Omental fat pad (tissue), 4 donors: ENCODE results near the gene KPTN. TPM values are rescaled to one million over a fixed set of nuclear protein-coding genes. Genes with fewer than 3 reads are reported as not detected.
"Not testable (repeated sequence)": the region's sequence is repeated elsewhere in the genome, so short reads cannot be mapped to it uniquely, and the experiment has no call there.

Experiments used
- ATAC-seq: fragments of 150-250 bp; one replicate; pipeline ENCODE4 v1.9.1; 2016; ENCODE audit warnings: mild to moderate bottlenecking, moderate library complexity; ENCODE audit not compliant: low FRiP score
- DNase-seq: peaks from one replicate; pipeline ENCODE4 v3.0.0-alpha.2; 2019; ENCODE audit warnings: low spot score
- CTCF ChIP-seq, 3 donors: fragments of 450-650 bp; IDR thresholded peaks; one replicate each; pipeline ENCODE4 v1.5.1; 2016 to 2017; ENCODE audit warnings: antibody characterized with exemption in 3 of 3, mild to moderate bottlenecking in 3 of 3, moderate library complexity in 2 of 3
- total RNA-seq, 4 donors: library from RNA; depleted of rRNA; stranded (reverse); fragments of >200 nt; gene quantifications; one replicate each; pipeline ENCODE4 v1.1.0, GENCODE V29; 2016

KPTN gene
- total RNA-seq, 4 donors from 2014 or later: 4.4 to 7.6 (median 5.5) TPM

GRCh38 chr19:47491358-47492136 lies 7.5 kb upstream of the KPTN start:
- ATAC-seq (no peak), DNase-seq (no peak)
- no peak for TF ChIP-seq CTCF (IDR thresholded peaks at IDR 0.05)

- ATAC-seq: no peak
- DNase-seq: no peak
- TF ChIP-seq CTCF (IDR thresholded peaks at IDR 0.05): no peak
Measured at GRCh38 chr19:47490847-47491246, 6.8 kb upstream of the KPTN start.

DNA sequence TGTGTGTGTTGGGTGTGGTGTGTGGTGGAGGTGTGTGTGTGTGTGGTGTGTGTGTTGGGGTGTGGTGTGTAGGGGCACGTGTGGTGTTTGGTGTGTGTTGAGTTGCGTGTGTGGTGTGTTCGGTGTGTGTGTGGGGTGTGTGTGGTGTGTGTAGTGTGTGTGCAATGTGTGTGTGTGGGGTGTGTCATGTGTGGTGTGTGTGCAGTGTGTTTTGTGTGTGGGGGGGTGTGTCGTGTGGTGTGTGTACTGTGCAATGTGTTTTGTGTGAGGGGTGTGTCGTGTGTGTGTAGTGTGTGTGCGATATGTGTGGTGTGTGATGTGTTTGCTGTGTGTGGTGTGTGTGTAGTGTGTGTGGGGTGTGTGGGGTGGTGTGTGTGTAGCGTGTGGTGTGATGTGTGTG lies 6.0 kb upstream of the KPTN start:
- DNase-seq: no peak
- TF ChIP-seq CTCF (IDR thresholded peaks at IDR 0.05): no peak
- no peak for ATAC-seq

- no peak for TF ChIP-seq CTCF (IDR thresholded peaks at IDR 0.05)
- no peak for ATAC-seq
- no peak for DNase-seq
Measured at GRCh38 chr19:47489072-47489914, 5.3 kb upstream of the KPTN start.

DNA sequence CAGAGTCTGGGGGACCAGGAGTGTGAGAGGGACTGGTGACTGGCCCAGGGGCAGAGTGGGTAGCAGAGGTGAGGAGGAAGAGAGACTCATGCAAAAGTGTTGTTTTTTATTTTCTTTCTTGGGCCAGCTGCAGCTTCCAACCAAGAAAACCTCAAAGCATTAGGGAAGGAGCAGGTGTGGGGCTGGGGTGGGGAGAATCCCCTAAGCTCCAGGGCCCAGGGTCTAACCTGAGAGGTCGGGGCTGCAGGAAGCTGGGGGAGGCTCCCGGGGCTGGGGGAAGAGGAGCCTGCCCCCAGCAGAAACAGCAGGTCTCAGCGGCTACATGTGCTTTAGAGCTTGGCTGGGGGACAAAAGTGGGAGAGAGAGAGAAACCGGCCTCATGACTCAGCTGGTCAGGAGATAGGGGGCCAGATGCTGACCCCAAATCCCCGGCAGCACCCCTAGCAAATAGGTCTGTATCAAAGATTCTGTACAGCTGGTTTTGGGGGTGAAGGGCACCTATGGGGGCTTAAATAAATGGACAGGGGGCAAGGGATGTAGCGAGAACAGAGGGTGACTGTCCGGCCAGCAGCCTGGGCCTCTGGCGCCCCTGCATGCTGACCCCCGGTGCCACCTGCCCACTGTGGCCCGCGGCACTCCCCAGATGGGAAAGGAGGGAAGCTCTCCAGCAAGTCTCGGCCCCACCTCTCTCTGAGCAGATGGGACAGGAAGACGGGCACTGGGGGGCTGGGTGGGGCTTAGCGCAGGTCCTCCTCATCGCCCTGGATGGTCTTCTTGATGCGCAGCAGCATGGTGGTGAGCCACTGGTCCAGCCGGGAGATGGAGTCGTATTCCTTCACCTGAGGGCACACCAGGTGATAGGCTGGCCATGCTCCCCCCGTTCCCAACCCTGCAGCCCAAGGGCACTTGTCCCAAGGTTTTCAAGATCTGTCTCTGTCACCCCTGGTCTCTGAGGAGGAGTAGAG lies 3.8 kb upstream of the KPTN start:
- DNase-seq (no peak), ATAC-seq (no peak)
- no peak for TF ChIP-seq CTCF (IDR thresholded peaks at IDR 0.05)

DNA sequence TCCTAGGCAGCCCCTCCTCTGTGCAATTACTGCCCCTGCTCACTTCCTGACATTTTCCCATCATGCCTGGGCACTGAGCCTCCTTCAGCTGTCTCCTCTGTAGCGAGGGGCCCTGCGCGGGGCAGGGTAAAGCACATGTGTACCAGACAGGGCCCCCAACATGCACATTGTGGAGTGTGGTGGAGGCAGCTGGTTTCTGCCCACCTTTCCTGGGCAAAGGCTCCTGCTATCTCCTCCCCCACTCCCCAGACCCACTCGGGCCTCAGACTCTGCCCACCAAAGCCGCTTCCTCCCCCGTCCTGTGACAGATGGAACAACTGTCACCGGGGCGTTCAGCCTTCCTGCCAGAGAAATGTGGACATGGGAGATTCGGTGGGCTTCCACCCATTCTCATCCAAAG lies 2.9 kb upstream of the KPTN start:
- no peak for DNase-seq
- TF ChIP-seq CTCF (IDR thresholded peaks at IDR 0.05): no peak
- no peak for ATAC-seq

DNA sequence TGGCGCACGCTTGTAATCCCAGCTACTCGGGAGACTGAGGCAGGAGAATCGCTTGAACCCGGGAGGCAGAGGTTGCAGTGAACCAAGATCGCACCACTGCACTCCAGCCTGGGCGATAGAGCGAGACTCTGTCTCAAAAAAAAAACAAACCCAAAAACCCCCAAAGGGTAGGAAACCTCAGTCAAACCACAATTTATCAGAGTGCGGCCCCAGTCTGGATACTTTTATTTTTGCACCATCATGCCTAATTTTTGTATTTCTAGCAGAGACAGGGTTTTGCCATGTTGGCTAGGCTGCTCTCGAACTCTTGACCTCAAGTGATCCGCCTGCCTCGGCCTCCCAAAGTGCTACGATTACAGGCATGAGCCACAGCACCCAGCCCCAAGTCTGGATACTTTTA lies 2.2 kb upstream of the KPTN start:
- not testable (repeated sequence) for ATAC-seq, DNase-seq
